BLaER1 (cell line): Measurements from ENCODE around the gene PDE6C.

Source experiments
- H3K27ac ChIP-seq: shearing (Covaris generic); formaldehyde crosslinking; 2 replicates; pipeline ENCODE4 v1.8.1; 2022
- H3K27me3 ChIP-seq: shearing (Covaris generic); formaldehyde crosslinking; 2 replicates; pipeline ENCODE4 v1.8.1; 2022
- H3K36me3 ChIP-seq: shearing (Covaris generic); formaldehyde crosslinking; 2 replicates; pipeline ENCODE4 v1.8.1; 2022
- H3K4me1 ChIP-seq: shearing (Covaris generic); formaldehyde crosslinking; 2 replicates; pipeline ENCODE4 v1.8.1; 2022
- H3K4me2 ChIP-seq: shearing (Covaris generic); formaldehyde crosslinking; 2 replicates; pipeline ENCODE4 v1.8.1; 2022
- H3K4me3 ChIP-seq: shearing (Covaris generic); formaldehyde crosslinking; 2 replicates; pipeline ENCODE4 v1.8.1; 2022
- H3K9ac ChIP-seq: shearing (Covaris generic); formaldehyde crosslinking; 2 replicates; pipeline ENCODE4 v1.8.1; 2022
- H3K9me3 ChIP-seq: shearing (Covaris generic); formaldehyde crosslinking; 2 replicates; pipeline ENCODE4 v1.8.1; 2022
- H4K20me1 ChIP-seq: shearing (Covaris generic); formaldehyde crosslinking; 2 replicates; pipeline ENCODE4 v1.8.1; 2022
- Cebpa-rat ChIP-seq: shearing (Covaris generic); IDR thresholded peaks from 2 replicates; pipeline ENCODE4 v1.8.1; 2022

Gene PDE6C

DNA sequence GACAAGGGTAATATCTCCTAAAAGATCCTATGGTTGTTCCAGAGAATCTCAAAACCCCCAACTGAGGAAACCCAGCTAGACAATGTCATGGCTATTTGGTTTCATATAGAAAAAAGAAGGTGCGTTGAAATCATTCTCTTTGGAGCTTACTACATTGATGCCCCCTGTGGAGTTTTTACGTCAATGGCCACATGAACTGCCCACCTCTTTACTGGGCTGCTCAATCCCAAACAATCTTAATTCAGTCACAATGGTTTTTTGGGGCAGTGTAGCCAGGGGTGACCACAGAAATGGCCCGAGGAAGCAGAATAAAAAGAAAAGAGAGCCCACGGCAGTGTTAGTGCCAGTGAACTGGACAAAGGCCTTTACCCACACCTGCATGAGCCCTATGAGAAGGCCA lies 19.1 kb upstream of the PDE6C start:
- Histone ChIP-seq H3K27me3 (no peaks in the 10 kb centered on the region), H3K36me3 (no peaks in the 10 kb centered on the region), H3K4me2 (no peak overlapping the region), H3K9ac (no peak overlapping the region), H4K20me1 (no peaks in the 10 kb centered on the region), H3K4me1 (no peaks in the 10 kb centered on the region), H3K9me3 (no peaks in the 10 kb centered on the region), H3K27ac (no peak overlapping the region), H3K4me3 (no peak overlapping the region)
- no peak for TF ChIP-seq Cebpa-rat

DNA sequence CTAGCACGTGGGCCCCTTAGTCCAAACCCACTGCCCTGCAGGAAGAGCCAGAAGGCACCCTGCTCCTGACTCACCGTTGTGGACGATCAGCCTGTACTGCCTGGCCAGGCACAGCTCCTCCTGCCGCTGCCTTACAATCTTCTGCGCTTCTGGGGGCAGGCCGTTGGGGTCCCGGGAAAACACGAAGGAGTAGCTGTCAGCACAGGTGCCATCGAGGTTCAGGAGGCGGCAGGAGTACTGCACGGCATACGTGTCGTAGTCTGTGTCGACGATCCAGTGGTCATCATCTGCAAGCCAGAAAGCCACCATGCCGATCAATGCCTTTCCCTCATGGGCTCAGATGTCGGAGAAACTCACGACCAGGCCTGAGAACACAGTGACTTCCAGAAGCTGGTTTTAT lies 18.6 kb upstream of the PDE6C start:
- Histone ChIP-seq H3K9ac (no peak overlapping the region), H3K4me3 (no peak overlapping the region), H3K9me3 (no peaks in the 10 kb centered on the region), H3K4me2 (no peak overlapping the region), H3K36me3 (no peaks in the 10 kb centered on the region), H4K20me1 (no peaks in the 10 kb centered on the region), H3K27ac (no peak overlapping the region), H3K4me1 (no peaks in the 10 kb centered on the region), H3K27me3 (no peaks in the 10 kb centered on the region)
- TF ChIP-seq Cebpa-rat, result no peak

DNA sequence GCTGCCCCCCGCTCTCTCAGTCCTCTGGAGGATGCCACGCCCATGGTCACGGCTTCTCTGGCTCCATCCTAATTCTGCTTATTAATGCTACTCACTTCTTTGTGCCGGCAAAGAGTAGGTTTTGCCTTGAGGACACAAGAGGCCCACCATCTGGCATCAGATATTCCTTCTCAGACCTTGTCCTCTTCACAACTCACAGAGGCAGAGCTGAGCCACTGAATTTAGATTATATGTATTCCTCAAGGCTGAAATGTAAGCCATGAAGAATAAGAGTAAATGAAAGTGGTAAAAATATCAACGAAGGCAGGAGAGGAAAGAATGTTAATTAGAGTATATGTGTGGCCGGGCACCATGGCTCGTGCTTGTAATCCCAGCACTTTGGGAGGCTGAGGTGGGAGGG lies 17.8 kb upstream of the PDE6C start:
- H4K20me1 ChIP-seq, result no peaks in the 10 kb centered on the region
- H3K36me3 ChIP-seq, result no peaks in the 10 kb centered on the region
- no peak for TF ChIP-seq Cebpa-rat

DNA sequence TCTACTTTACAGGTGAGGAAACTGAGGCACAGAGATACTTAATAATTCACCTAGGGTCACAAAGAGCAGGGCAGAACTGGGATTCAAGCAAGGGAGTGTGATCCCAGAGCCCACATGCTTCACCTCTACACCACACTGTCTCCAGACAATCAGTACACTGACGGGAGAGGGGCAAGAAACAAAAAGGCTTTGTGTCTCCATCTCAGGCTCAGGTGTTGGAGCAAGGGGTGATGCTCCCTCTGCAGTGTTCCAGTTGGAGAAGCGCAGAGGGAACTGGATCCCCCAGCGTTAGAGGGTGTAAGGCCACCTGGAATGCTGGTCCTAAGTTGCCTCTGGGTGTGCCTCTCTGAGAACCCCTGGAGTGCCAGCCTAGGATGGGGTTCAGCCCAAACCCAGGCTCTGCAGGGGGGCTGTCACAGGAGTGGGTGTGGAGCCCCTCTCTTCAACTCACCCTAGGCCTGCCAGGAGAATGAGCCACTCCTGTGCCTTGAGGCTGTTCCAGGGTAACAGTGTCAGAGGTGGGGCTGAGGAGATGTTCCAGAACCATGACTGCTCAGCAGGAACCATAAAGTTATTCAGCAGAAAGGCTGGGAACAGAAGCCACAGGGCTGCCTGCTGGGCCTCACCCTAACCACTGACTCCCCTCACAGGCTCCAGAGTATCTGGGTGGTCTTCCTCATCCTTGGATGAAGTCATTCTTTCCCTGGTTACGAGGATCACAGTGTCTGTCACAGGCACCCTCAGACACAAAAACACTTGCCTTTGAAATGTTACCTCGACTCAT lies 16.8 kb upstream of the PDE6C start:
- TF ChIP-seq Cebpa-rat, result no peak
- Histone ChIP-seq H3K36me3 (no peaks in the 10 kb centered on the region), H3K9ac (no peak overlapping the region)

More for the DNA sequence above, 17.8 kb upstream of the PDE6C start:
- no peak overlapping the region for H3K9ac ChIP-seq
- no peak overlapping the region for H3K4me2 ChIP-seq
- no peaks in the 10 kb centered on the region for H3K4me1 ChIP-seq
- H3K27me3 ChIP-seq, result no peaks in the 10 kb centered on the region
- no peaks in the 10 kb centered on the region for H3K9me3 ChIP-seq
- H3K4me3 ChIP-seq, result no peak overlapping the region
- H3K27ac ChIP-seq, result no peak overlapping the region

DNA sequence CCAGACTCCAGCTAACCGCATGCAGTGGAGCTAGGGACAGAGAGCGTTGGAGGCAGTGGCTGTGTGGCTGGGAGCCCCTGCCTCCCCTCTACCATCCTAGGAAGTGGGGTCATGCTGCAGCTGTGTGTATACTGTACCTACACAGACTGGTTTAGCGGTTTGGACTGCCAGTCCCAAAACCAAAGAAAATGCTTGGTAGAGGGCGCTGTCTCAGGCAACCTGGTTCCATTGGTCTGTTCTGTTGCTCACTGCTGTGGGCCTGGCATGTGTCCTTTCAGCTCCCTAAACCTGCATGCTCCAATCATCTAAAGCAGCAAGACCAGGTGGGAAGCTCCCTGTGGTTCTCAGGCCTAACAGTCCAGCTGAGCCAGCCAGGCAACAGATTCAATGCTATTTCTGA lies 15.8 kb upstream of the PDE6C start:
- H4K20me1 ChIP-seq, result no peaks in the 10 kb centered on the region
- H3K4me1 ChIP-seq, result no peaks in the 10 kb centered on the region
- no peaks in the 10 kb centered on the region for H3K27me3 ChIP-seq
- no peak overlapping the region for H3K9ac ChIP-seq
- H3K4me3 ChIP-seq, result no peak overlapping the region
- no peak overlapping the region for H3K4me2 ChIP-seq
- no peak overlapping the region for H3K27ac ChIP-seq
- no peak for TF ChIP-seq Cebpa-rat
- peaks cover 16% of the 10 kb centered on the region for H3K9me3 ChIP-seq
- no peaks in the 10 kb centered on the region for H3K36me3 ChIP-seq

More for the DNA sequence above, 16.8 kb upstream of the PDE6C start:
- no peak overlapping the region for H3K27ac ChIP-seq
- peaks cover 8% of the 10 kb centered on the region; the same call in 1 of the 2 replicates for H3K9me3 ChIP-seq
- H3K4me3 ChIP-seq, result no peak overlapping the region
- no peaks in the 10 kb centered on the region for H4K20me1 ChIP-seq
- no peaks in the 10 kb centered on the region for H3K4me1 ChIP-seq
- no peaks in the 10 kb centered on the region for H3K27me3 ChIP-seq
- H3K4me2 ChIP-seq, result no peak overlapping the region

DNA sequence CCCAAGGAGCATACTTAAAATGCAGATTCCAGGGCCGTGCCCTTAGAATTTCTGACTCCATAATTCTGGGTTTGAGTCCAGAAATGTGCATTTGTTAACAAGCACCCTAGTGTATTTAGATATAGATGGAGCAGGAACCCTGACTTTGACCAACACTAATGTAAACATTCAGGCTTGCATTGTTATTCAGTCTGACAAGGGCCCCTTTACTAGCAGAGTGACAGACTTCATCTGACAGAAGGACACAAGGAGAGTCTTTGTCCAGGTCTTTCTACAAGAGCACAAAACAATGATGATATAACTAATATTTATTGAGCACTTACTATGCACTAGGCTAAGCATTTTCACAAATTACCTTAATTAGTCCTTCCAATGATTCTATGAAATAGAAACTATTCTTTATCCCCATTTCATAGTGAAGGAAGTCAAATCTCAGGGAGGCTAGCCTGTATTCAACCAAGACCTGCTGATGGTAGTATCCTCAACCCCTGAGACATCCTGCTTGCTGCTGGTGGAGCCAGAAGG lies 15.2 kb upstream of the PDE6C start:
- TF ChIP-seq Cebpa-rat, result no peak
- Histone ChIP-seq H3K4me2 (no peak overlapping the region), H4K20me1 (no peaks in the 10 kb centered on the region)

DNA sequence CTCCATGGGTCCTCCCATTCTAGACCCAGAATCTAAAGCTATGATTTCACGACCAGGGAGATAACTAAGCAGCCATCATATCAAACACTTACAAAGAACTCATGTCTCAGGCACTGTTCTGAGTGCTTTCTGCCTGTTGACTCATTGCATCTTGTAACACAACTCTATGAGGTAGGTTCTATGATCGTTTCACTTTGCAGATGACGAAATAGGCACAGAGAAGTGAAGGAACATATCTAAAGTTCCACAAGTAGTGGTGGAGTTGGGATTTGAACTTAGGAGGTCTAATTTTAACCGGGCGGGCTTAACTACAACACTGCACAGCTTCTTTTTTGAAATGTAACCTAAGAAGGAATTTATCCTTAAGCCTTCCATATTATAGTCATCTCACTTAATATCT lies 14.2 kb upstream of the PDE6C start:
- Histone ChIP-seq H3K36me3 (no peaks in the 10 kb centered on the region), H3K27me3 (no peaks in the 10 kb centered on the region), H3K9ac (no peak overlapping the region), H3K9me3 (peaks cover 17% of the 10 kb centered on the region), H4K20me1 (no peaks in the 10 kb centered on the region), H3K27ac (no peak overlapping the region), H3K4me3 (no peak overlapping the region), H3K4me1 (no peaks in the 10 kb centered on the region), H3K4me2 (no peak overlapping the region)
- no peak for TF ChIP-seq Cebpa-rat

More for the DNA sequence above, 15.2 kb upstream of the PDE6C start:
- H3K36me3 ChIP-seq, result no peaks in the 10 kb centered on the region
- H3K27me3 ChIP-seq, result no peaks in the 10 kb centered on the region
- H3K4me3 ChIP-seq, result no peak overlapping the region
- H3K27ac ChIP-seq, result no peak overlapping the region
- H3K4me1 ChIP-seq, result no peaks in the 10 kb centered on the region
- H3K9ac ChIP-seq, result no peak overlapping the region
- H3K9me3 ChIP-seq, result peaks cover 17% of the 10 kb centered on the region

DNA sequence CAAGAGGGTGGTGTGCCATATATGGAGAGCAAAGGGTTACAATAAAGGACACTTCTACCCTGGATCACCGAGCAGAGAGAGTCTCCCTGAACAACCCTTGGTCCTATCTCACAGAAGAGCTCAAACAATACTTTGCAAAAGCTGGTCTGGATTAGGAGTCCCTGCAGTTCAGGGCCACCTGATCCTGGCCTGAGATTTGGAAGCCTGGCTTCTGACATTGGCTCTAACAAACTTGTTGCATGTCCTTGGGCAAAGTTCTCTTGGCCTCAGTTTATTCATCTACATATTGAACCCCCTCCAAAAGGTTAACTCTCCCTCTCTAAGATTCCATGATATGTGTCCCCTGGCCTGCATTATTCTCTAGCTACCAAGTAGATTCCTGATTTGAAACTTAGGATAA lies 13.0 kb upstream of the PDE6C start:
- no peaks in the 10 kb centered on the region for H3K4me1 ChIP-seq
- H3K9ac ChIP-seq, result no peak overlapping the region
- no peaks in the 10 kb centered on the region for H3K27me3 ChIP-seq
- no peaks in the 10 kb centered on the region for H3K36me3 ChIP-seq
- H4K20me1 ChIP-seq, result no peaks in the 10 kb centered on the region
- no peak overlapping the region for H3K27ac ChIP-seq
- H3K9me3 ChIP-seq, result peaks cover 17% of the 10 kb centered on the region
- no peak for TF ChIP-seq Cebpa-rat
- no peak overlapping the region for H3K4me2 ChIP-seq
- H3K4me3 ChIP-seq, result no peak overlapping the region

DNA sequence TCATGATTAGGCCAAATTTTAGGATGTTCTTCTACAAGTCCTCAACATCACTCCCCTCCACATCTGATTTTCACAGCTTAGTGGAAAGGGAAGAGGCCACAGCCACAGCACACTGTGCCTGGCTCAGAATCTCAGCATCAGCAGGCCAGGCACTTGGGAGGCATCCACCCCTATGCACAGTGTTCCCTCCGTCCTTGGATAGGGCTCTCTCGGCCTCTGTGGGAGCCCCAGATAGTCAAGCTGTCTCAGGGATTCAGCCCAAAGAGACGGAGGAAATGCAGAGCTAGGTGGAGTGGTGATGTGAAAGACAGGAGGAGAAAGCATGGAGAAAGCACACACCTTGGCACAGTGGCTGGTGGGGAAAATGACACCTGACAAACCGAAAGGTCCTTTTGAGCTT lies 12.6 kb upstream of the PDE6C start:
- no peak for TF ChIP-seq Cebpa-rat
- Histone ChIP-seq H4K20me1 (no peaks in the 10 kb centered on the region), H3K4me3 (no peak overlapping the region), H3K9me3 (peaks cover 17% of the 10 kb centered on the region), H3K27me3 (no peaks in the 10 kb centered on the region), H3K36me3 (no peaks in the 10 kb centered on the region), H3K4me1 (no peaks in the 10 kb centered on the region), H3K9ac (no peak overlapping the region), H3K4me2 (no peak overlapping the region), H3K27ac (no peak overlapping the region)

DNA sequence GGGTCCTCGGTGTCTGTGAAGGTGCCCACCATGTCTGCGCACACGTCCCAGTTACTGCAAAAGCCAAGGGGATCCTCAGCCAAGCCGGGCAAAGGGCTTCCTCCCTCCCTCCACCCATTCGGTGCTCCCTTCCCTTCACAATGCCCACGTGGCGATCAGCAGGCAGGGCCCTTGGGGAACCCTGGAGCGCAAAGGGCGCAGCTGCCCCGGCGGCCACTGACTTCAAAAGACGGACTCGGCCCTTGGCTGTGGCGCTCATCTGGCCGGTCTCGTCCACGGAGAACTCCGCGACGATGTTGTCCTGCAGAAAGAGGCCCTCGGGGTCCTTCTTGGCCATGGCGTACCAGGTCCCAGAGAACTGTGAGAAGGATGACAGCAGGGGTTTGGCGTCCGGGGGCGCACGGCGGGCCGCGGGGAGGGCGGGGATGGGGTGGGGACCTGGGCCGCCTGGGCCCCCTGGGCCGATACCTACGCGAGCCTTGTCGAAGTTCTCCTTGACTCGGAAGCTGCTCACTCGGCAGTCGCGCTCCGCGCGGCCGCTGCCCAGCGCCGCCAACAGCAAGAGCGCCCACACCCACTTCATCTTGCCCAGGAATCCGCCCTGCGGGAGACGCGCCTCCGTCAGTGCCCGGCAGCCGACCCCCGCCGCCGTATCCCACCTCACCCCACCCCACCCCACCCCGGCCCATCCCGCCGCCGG lies 11.7 kb upstream of the PDE6C start:
- Histone ChIP-seq H3K27ac (no peak overlapping the region), H3K27me3 (no peaks in the 10 kb centered on the region), H3K9ac (no peak overlapping the region), H3K4me2 (no peak overlapping the region), H4K20me1 (no peaks in the 10 kb centered on the region), H3K36me3 (no peaks in the 10 kb centered on the region), H3K4me3 (no peak overlapping the region), H3K4me1 (no peaks in the 10 kb centered on the region), H3K9me3 (peaks cover 17% of the 10 kb centered on the region)
- TF ChIP-seq Cebpa-rat, result no peak
